Mesodermal cell (in vitro differentiated cells): ENCODE results near the gene DIAPH3.

ENCODE experiments used
- H3K27ac ChIP-seq: 2 replicates; pipeline ENCODE4 v1.7.0; 2013; ENCODE audit warnings: mild to moderate bottlenecking, low read depth, low read length, moderate library complexity; ENCODE audit not compliant: severe bottlenecking
- H3K36me3 ChIP-seq: 2 replicates; pipeline ENCODE4 v1.7.1; 2013; ENCODE audit warnings: mild to moderate bottlenecking, low read length, moderate library complexity; ENCODE audit not compliant: control insufficient read depth, insufficient read depth
- H3K4me1 ChIP-seq: one replicate; pipeline ENCODE4 v1.7.1; 2013; ENCODE audit warnings: mild to moderate bottlenecking, low read length; ENCODE audit not compliant: insufficient read depth, control insufficient read depth, poor library complexity, severe bottlenecking
- H3K4me3 ChIP-seq: 2 replicates; pipeline ENCODE4 v1.7.0; 2013; ENCODE audit warnings: low read length, control low read depth, mild to moderate bottlenecking; ENCODE audit not compliant: insufficient read depth, poor library complexity, severe bottlenecking; ENCODE audit errors: extremely low read depth
- H3K9me3 ChIP-seq: 2 replicates; pipeline ENCODE4 v1.7.1; 2013; ENCODE audit warnings: mild to moderate bottlenecking, low read length, moderate library complexity; ENCODE audit not compliant: control insufficient read depth
- WGBS, 2 experiments: methylation state at CpG; one replicate each; pipeline ENCODE4 v1.1.5; 2013; ENCODE audit warnings: missing lambda C conversion rate in 2 of 2; ENCODE audit not compliant: insufficient coverage in 2 of 2; 5-methylcytosine and 5-hydroxymethylcytosine counted together

Gene DIAPH3

GRCh38 chr13:60172111-60172510 lies 8.4 kb upstream of the DIAPH3 start:
- no peak overlapping the region for H3K27ac ChIP-seq
- H3K4me1 ChIP-seq = no peaks in the 10 kb centered on the region
- H3K9me3 ChIP-seq = no peaks in the 10 kb centered on the region
- WGBS, 2 experiments = 78% methylated on average over 2 of the region's 2 CpGs; no CpG with 5 or more reads in 1 of the 2 experiments
- H3K36me3 ChIP-seq = no peaks in the 10 kb centered on the region
- no peak overlapping the region for H3K4me3 ChIP-seq

DNA sequence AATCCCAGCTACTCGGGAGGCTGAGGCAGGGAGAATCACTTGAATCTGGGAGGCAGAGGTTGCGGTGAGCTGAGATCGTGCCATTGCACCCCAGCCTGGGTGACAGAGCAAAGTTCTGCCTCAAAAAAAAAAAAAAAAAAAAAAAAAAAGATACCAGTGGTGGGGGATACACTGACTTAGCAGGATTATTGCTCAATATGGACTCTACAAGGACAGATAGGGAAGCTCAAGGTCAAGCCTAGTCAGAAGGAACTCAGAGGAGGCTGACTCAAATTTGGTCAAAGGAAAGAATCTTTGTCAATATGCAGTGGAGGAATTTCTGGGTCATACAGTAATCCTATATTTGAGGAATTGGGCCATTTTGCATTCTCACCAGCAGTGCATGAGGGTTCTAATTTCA lies 6.7 kb upstream of the DIAPH3 start:
- Histone ChIP-seq H3K36me3 (no peaks in the 10 kb centered on the region), H3K9me3 (no peaks in the 10 kb centered on the region), H3K27ac (no peak overlapping the region), H3K4me3 (no peak overlapping the region), H3K4me1 (peaks cover 9% of the 10 kb centered on the region)
- WGBS, 2 experiments = 100% methylated on average over 2 of the region's 3 CpGs; no CpG with 5 or more reads in 1 of the 2 experiments

GRCh38 chr13:60169239-60170031 lies 5.7 kb upstream of the DIAPH3 start:
- Histone ChIP-seq H3K36me3 (no peaks in the 10 kb centered on the region), H3K4me1 (peaks cover 17% of the 10 kb centered on the region), H3K9me3 (no peaks in the 10 kb centered on the region), H3K4me3 (no peak overlapping the region), H3K27ac (no peak overlapping the region)
- WGBS, 2 experiments = 90% methylated on average over 2 of the region's 3 CpGs; no CpG with 5 or more reads in 1 of the 2 experiments

- Histone ChIP-seq H3K36me3 (no peaks in the 10 kb centered on the region), H3K4me1 (peaks cover 17% of the 10 kb centered on the region), H3K4me3 (no peak overlapping the region), H3K9me3 (no peaks in the 10 kb centered on the region), H3K27ac (no peak overlapping the region)
- 93 to 96% methylated on average over 3 of the region's 3 CpGs for whole genome bisulfite sequencing, 2 experiments
These were observed 3.4 kb upstream of the DIAPH3 start for GRCh38 chr13:60167121-60167520.

DNA sequence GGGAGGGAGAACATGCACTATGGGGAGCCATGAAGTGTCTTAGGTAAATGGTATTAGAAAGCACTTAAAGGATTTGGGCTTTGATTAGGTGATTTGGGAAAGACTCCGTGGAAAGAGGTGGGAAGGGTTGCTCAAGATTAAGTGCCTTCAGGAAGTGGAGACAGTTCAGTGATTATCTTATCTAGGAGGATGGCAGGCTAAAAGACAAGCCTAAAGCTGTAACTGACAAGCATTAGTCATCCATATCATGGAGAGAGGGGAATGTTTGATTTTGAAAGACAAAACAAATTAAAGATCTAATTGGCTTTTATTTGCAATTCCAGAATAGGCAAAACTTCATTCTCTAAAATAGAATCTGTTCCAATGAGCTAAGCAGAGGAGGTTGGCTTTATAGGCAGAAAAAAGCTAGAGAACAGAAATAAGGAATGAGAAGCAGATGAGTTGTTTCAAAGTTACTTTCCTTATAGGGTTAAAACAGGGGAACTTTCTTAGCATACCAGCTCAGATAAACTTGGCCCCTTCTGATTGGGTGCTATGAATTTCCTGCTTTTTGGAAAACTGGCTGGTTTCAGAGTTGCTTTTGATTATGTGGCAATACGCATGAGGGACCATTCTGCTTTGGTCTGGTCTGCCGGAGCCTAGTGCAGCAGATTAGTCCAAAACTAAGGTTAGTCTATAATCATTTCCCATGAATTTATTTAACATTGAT lies 1.8 kb upstream of the DIAPH3 start:
- Histone ChIP-seq H3K36me3 (peaks cover 11% of the 10 kb centered on the region), H3K27ac (peak overlapping the region; percentile 98), H3K4me3 (peak overlapping the region; percentile 98), H3K9me3 (no peaks in the 10 kb centered on the region), H3K4me1 (peaks cover 18% of the 10 kb centered on the region)
- WGBS, 2 experiments = 0 to 10% methylated on average over 1 of the region's 3 CpGs

DNA sequence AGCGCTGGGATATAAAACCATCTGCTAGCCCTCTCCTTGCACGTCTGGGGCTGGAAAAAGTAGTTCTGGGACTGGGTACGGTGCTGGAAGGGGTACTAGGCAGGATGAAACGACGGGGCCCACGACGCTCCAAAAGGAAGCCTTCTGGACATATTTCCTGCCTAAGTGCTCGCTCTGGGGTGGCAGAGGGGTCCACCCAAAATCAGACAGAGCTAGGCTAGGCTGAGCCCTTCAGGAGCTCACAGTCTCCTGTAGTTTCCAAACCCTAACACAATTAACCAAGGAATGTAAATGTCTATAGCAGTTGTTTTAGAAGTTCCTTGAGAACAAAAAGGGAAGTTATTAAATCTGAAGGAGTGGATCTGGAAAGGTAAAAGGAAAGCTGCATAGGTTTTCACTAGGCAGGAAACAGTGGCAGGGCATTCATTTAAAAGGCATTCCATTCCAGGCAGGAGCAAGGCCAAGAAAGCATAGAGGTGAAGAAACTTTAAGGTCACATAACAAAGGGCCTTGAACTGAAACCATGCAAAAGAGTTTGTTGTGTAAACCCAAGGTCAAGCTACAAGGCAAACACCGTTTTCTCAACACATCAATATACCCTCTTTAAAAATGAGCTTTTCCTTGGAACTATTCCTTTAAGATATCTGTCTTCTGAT lies 634 bp upstream of the DIAPH3 start:
- no peaks in the 10 kb centered on the region for H3K9me3 ChIP-seq
- peaks cover 23% of the 10 kb centered on the region for H3K36me3 ChIP-seq
- WGBS, 2 experiments = 0 to 2% methylated on average over 7 to 8 of the region's 9 CpGs
- peaks cover 20% of the 10 kb centered on the region for H3K4me1 ChIP-seq
- peak overlapping the region; percentile 98 for H3K4me3 ChIP-seq
- peak overlapping the region; percentile 98 for H3K27ac ChIP-seq

GRCh38 chr13:60162096-60162495 lies 1.6 kb downstream of the DIAPH3 start:
- H3K27ac ChIP-seq = peak overlapping the region; percentile 98
- H3K36me3 ChIP-seq = peaks cover 43% of the 10 kb centered on the region
- H3K4me3 ChIP-seq = peak overlapping the region; percentile 98

GRCh38 chr13:60158321-60158801 lies 5.4 kb downstream of the DIAPH3 start:
- Histone ChIP-seq H3K27ac (no peak overlapping the region), H3K9me3 (no peaks in the 10 kb centered on the region), H3K4me3 (no peak overlapping the region)

More at GRCh38 chr13:60162096-60162495, 1.6 kb downstream of the DIAPH3 start:
- H3K4me1 ChIP-seq = peaks cover 23% of the 10 kb centered on the region
- no peaks in the 10 kb centered on the region for H3K9me3 ChIP-seq

GRCh38 chr13:60155978-60156377 lies 7.8 kb downstream of the DIAPH3 start:
- peaks cover 48% of the 10 kb centered on the region for H3K36me3 ChIP-seq
- H3K27ac ChIP-seq = no peak overlapping the region
- peaks cover 6% of the 10 kb centered on the region for H3K4me1 ChIP-seq
- no peaks in the 10 kb centered on the region for H3K9me3 ChIP-seq
- no peak overlapping the region for H3K4me3 ChIP-seq

More at GRCh38 chr13:60158321-60158801, 5.4 kb downstream of the DIAPH3 start:
- H3K36me3 ChIP-seq = peaks cover 54% of the 10 kb centered on the region
- H3K4me1 ChIP-seq = peaks cover 6% of the 10 kb centered on the region

DNA sequence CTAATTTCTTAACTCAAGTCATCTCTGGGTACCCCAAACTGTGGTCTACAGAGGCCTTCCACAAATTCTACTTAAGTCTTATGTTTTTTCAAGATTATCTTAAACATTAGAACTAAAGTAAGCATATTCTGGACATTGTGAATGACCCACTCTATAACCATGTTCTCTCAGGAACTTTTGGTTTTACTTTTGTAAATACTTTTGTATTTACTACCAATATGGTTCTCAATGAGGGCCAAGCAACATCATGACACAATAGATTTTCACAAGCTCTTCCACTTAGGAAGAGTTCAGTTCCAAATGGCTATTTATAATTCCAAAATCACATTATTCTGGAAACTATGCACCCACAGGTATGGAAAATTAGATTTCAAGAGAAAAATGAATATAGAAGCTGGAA lies 10.8 kb downstream of the DIAPH3 start:
- H3K9me3 ChIP-seq = no peaks in the 10 kb centered on the region
- peaks cover 20% of the 10 kb centered on the region for H3K36me3 ChIP-seq
- no peak overlapping the region for H3K27ac ChIP-seq
- no peak overlapping the region for H3K4me3 ChIP-seq
- H3K4me1 ChIP-seq = no peaks in the 10 kb centered on the region

GRCh38 chr13:60152114-60152513 lies 11.6 kb downstream of the DIAPH3 start:
- H3K4me3 ChIP-seq = no peak overlapping the region
- H3K9me3 ChIP-seq = no peaks in the 10 kb centered on the region
- peaks cover 12% of the 10 kb centered on the region for H3K36me3 ChIP-seq
- no peak overlapping the region for H3K27ac ChIP-seq
- no peaks in the 10 kb centered on the region for H3K4me1 ChIP-seq
